Tibial artery (tissue), 4 donors: ENCODE measurements around the gene ACVR1.

Experiments used
- DNase-seq, 2 donors: peaks; one replicate each; pipeline ENCODE4 v3.0.0-alpha.2; 2019
- H3K27ac ChIP-seq, 2 donors: fragments of 200-600 bp; sonication (generic) in 1 of 2; 1 replicate in 1 of 2; 2 replicates in 1 of 2; pipeline ENCODE4 v1.5.1; 2018 to 2019; ENCODE audit warnings: mild to moderate bottlenecking in 1 of 2
- H3K27me3 ChIP-seq, 2 donors: fragments of 200-600 bp; sonication (generic) in 1 of 2; one replicate each; pipeline versions ENCODE4 v1.5.1 to v1.6.0; 2016 to 2019
- H3K36me3 ChIP-seq, 3 donors: fragments of 200-600 bp; sonication (generic) in 2 of 3; one replicate each; pipeline ENCODE4 v1.5.1; 2016 to 2019; ENCODE audit warnings: mild to moderate bottlenecking in 2 of 3
- H3K4me1 ChIP-seq, 4 donors: fragments of 200-600 bp; sonication (generic) in 2 of 4; 1 replicate in 3 of 4; 2 replicates in 1 of 4; pipeline ENCODE4 v1.5.1; 2016 to 2019
- H3K4me3 ChIP-seq, 2 donors: fragments of 200-600 bp; sonication (generic) in 1 of 2; 1 replicate in 1 of 2; 2 replicates in 1 of 2; pipeline ENCODE4 v1.5.1; 2018 to 2019; ENCODE audit warnings: mild to moderate bottlenecking in 2 of 2
- H3K9me3 ChIP-seq, 3 donors: fragments of 200-600 bp; sonication (generic) in 1 of 3; one replicate each; pipeline ENCODE4 v1.5.1; 2016 to 2019
- intact Hi-C: fragments of 100-400 bp; cut with DNase I; formaldehyde crosslinking; loops from one replicate; pipeline ENCODE4 v1.15.0; 2023; ENCODE audit warnings: low total_unique reads
- TF ChIP-seq, protein P1 (sequence below), 2 experiments: fragments of 200-600 bp in 1 of 2; fragments of 450-650 bp in 1 of 2; IDR thresholded peaks; one replicate each; pipeline ENCODE4 v1.5.1; 2017 to 2019; ENCODE audit warnings: antibody characterized with exemption in 2 of 2, mild to moderate bottlenecking in 1 of 2, moderate library complexity in 1 of 2

Gene ACVR1

GRCh38 chr2:157741819-157742484 lies 134.2 kb downstream of the ACVR1 start:
- intact Hi-C loops: no loop called here
- H3K36me3 ChIP-seq: peaks cover 18 to 32% (median 28%) of the 10 kb centered on the region in 3 donors
- no peak for DNase-seq

GRCh38 chr2:157737656-157738055 lies 138.5 kb downstream of the ACVR1 start:
- Histone ChIP-seq H3K27ac (no peak overlapping the region), H3K9me3 (no peaks in the 10 kb centered on the region), H3K4me3 (no peak overlapping the region), H3K36me3 (peaks cover 55 to 72% (median 71%) of the 10 kb centered on the region in 3 donors), H3K27me3 (no peaks in the 10 kb centered on the region), H3K4me1 (no peaks in the 10 kb centered on the region)
- no peak for DNase-seq
- intact Hi-C loops: no loop called here
- TF ChIP-seq, protein P1, sequence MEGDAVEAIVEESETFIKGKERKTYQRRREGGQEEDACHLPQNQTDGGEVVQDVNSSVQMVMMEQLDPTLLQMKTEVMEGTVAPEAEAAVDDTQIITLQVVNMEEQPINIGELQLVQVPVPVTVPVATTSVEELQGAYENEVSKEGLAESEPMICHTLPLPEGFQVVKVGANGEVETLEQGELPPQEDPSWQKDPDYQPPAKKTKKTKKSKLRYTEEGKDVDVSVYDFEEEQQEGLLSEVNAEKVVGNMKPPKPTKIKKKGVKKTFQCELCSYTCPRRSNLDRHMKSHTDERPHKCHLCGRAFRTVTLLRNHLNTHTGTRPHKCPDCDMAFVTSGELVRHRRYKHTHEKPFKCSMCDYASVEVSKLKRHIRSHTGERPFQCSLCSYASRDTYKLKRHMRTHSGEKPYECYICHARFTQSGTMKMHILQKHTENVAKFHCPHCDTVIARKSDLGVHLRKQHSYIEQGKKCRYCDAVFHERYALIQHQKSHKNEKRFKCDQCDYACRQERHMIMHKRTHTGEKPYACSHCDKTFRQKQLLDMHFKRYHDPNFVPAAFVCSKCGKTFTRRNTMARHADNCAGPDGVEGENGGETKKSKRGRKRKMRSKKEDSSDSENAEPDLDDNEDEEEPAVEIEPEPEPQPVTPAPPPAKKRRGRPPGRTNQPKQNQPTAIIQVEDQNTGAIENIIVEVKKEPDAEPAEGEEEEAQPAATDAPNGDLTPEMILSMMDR (IDR thresholded peaks at IDR 0.05): no peak

More at GRCh38 chr2:157741819-157742484, 134.2 kb downstream of the ACVR1 start:
- TF ChIP-seq, protein P1 (IDR thresholded peaks at IDR 0.05): no peak
- Histone ChIP-seq H3K27me3 (no peaks in the 10 kb centered on the region), H3K9me3 (no peaks in the 10 kb centered on the region), H3K4me3 (no peak overlapping the region), H3K27ac (no peak overlapping the region), H3K4me1 (no peaks in the 10 kb centered on the region)

- no peak overlapping the region for H3K27ac ChIP-seq
- H3K4me3 ChIP-seq: no peak overlapping the region
- no peak for DNase-seq
- intact Hi-C loops: no loop called here
- H3K9me3 ChIP-seq: no peaks in the 10 kb centered on the region
- H3K36me3 ChIP-seq: peaks cover 60 to 85% (median 74%) of the 10 kb centered on the region in 3 donors
- H3K4me1 ChIP-seq: no peaks in the 10 kb centered on the region
- H3K27me3 ChIP-seq: no peaks in the 10 kb centered on the region
- TF ChIP-seq, protein P1 (IDR thresholded peaks at IDR 0.05): no peak
Measured at GRCh38 chr2:157735532-157735931, 140.6 kb downstream of the ACVR1 start.

DNA sequence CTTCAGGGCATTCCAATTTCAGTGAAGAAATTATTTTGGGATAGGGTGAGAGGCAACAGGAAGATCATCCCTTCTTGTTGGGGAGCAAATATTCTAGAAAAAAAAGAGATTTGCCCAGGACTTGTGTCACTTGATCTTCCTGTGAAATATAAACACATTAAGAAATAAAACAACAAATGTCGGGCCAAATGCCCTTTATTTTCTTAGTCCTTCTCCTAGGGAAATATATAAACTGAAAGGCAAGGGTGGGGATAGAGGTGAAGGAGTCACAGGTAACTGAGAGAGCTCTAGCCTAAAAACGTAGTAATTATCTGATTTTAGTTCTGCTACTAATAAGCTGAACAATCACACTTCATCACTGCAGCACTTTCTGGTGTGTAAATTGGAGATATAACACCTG lies 142.9 kb downstream of the ACVR1 start:
- Histone ChIP-seq H3K36me3 (peaks cover 62 to 83% (median 69%) of the 10 kb centered on the region in 3 donors), H3K27ac (no peak overlapping the region), H3K27me3 (no peaks in the 10 kb centered on the region), H3K4me1 (no peaks in the 10 kb centered on the region), H3K4me3 (no peak overlapping the region), H3K9me3 (no peaks in the 10 kb centered on the region)
- TF ChIP-seq, protein P1 (IDR thresholded peaks at IDR 0.05): no peak
- no peak for DNase-seq
- intact Hi-C loops: no loop called here

- TF ChIP-seq, protein P1 (IDR thresholded peaks at IDR 0.05): no peak
- intact Hi-C loops: no loop called here
- Histone ChIP-seq H3K4me3 (no peak overlapping the region), H3K27me3 (no peaks in the 10 kb centered on the region), H3K4me1 (no peaks in the 10 kb centered on the region), H3K9me3 (no peaks in the 10 kb centered on the region), H3K27ac (no peak overlapping the region), H3K36me3 (peaks cover 55 to 76% (median 65%) of the 10 kb centered on the region in 3 donors)
- no peak for DNase-seq
Measured at GRCh38 chr2:157732596-157732995, 143.5 kb downstream of the ACVR1 start.
